HL-60/S4 treated with retinoic acid at 250 ng/mL for 4 days and 3 days (cell line): ENCODE results near the gene SP2.
"Not testable (repeated sequence)": the region's sequence is repeated elsewhere in the genome, so short reads cannot be mapped to it uniquely, and the experiment has no call there.

Source experiments
- in situ Hi-C: fragments of 300-500 bp; cut with MboI; formaldehyde crosslinking; loops from 2 replicates; pipeline ENCODE4 v1.7.0; 2022; ENCODE audit warnings: low sequenced_read_pairs

The SP2 gene

DNA sequence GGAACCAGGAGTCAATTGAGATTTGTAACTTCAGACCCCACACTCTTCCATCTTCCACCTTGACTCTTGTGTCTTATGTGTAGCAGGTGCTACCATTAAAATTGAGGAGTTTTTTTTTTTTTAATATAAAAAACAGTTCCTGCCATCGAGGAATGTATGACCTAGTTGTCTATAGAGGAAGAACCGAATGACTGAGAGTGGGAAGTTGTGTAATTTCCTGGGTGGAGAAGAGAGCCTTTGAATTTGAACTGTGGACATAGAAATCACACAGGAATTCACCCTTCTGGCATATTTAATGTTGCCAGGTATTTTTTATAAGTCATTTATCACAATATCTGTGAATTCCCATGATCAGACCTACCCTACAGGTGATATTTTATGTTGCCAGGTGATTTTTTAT, 22.0 kb downstream of the SP2 start:
- in situ Hi-C loops = no loop called here

- in situ Hi-C loops = no loop called here
Measured at GRCh38 chr17:47918991-47919390, 23.0 kb downstream of the SP2 start.

DNA sequence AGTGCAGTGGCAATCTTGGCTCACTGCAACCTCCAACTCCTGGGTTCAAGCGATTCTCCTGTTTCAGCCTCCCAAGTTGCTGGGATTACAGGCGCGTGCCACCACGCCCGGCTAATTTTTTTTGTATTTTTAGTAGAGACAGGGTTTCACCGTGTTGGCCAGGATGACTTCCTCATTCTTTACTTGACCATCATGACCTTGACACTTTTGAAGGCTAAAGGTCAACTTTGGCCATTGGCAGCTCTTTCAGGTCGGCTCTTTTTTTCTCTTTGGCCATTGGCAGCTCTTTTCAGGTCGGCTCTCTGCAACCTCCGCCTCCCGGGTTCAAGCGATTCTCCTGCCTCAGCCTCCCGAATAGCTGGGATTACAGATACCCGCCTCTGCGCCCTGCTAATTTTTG, 23.9 kb downstream of the SP2 start:
- in situ Hi-C loops = not testable (repeated sequence)

- in situ Hi-C loops = no loop called here
Measured at GRCh38 chr17:47924785-47925677, 29.0 kb downstream of the SP2 start.

GRCh38 chr17:47925678-47925988, 29.6 kb downstream of the SP2 start:
- in situ Hi-C loops = no loop called here

DNA sequence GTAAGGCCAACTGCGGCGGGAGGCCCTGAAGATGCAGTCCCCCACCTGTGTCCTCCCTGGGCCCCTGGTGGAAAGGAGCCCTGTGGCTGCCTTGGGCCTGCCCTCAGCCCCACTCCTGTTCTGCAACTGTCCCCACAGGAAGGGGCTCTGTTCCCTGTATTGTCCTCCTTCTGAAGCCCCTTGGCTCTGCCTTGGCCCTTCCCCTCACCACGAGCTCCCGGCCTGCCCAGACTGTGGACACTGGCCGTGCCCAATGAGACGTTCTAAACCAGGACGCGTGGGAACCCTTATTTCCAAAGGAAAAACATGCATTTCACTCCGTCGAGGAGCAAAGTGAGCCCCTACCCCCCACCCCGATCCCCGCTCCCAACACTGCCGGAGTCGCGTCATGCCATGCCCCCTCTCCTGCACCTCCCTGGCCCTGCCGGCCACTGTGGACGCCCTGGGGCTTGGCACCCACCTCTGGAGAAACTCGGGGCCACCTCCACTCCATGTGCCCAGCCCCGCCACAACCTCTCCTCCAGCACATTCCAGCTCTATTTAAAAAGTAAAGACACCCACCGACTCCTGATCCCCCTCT, 31.9 kb downstream of the SP2 start:
- in situ Hi-C loops = no loop called here

DNA sequence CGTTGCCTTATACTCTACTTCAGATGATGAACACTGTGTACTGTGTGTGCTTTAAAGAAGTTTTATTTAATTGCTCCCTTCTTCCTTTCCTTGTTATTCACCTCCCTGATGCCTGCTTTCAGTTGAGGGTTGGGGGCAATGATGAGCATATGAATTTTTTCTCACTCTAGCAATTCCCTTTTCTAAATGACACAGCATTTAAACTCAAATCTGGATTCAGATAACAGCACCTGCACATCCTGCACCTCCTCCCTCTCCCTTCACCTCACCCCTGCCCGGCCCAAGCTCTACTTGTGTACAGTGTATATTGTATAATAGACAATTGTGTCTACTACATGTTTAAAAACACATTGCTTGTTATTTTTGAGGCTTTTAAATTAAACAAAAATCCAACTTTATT, 32.4 kb downstream of the SP2 start:
- in situ Hi-C loops = no loop called here

DNA sequence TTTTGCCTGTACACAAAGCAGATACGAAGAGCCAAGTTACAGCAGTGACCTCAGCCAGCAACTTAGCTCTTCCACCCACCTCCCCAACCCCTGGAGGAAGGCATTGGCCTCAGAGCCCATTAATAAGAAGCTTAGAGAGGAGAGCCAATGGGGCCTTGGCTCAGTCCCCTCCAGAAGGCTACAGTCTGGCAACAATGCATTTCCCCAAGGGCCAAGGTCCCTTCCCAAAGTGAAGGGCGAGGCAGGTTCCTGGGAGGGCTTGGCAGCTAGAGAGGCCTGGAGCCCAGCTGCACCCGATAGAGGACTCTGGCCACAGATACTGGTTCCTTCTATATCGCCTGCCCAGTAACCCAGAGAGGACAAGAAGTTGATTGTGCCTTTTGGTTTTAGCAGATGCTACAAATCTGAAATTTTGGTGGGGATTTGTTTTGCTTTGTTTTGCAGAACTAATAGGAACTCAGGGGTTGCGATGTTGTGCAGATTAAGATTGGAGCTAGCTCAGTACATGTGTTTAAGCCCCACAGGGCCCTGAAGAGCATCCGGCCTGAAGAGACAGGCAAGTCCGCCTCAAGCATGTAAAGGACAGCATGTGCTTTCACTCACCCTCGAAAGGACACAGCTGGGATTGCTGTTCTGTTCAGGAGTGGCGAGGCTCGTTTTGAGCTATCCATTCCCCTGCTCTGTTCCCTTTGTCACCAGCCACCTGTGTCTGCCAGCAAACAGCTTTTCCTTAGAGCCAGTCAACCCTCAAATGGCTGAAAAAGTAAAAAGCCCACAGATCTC, 33.4 kb downstream of the SP2 start:
- in situ Hi-C loops = no loop called here

DNA sequence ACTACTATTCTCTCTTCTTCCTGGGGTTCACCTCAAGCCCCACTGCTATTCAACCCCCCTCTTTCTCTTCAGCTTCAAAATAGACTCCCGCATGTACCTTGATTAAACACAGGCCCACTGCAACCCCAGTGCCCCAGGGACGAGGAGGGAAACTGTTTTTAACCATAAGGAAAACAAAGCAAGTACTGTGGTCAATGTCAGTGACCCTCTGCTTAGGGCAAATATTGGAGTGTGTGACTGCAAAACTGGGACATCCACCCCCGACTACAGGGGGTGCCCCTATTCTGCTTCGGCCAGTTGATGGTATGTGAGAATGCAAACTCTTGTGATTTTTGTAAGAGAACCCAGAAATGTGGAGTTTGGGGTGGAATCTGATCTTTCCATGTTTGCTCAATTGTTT, 35.8 kb downstream of the SP2 start:
- in situ Hi-C loops = no loop called here

GRCh38 chr17:47934856-47935255, 38.8 kb downstream of the SP2 start:
- in situ Hi-C loops = no loop called here

DNA sequence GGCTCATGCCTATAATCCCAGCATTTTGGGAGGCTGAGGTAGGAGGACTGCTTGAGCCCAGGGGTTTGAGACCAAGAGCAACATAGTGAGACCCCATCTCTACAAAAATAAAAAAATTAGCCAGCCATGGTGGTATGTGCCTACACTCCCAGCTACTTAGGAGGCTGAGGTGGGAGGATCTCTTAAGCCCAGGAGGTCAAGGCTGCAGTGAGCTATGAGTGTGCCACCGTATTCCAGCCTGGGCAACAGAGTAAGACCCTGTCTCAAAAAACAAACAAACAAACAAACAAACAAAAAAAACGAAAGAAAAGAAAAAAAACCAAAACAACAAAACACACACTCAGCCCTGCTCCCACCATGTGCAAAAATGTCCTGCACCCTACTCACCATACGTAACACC, 39.4 kb downstream of the SP2 start:
- in situ Hi-C loops = not testable (repeated sequence)

DNA sequence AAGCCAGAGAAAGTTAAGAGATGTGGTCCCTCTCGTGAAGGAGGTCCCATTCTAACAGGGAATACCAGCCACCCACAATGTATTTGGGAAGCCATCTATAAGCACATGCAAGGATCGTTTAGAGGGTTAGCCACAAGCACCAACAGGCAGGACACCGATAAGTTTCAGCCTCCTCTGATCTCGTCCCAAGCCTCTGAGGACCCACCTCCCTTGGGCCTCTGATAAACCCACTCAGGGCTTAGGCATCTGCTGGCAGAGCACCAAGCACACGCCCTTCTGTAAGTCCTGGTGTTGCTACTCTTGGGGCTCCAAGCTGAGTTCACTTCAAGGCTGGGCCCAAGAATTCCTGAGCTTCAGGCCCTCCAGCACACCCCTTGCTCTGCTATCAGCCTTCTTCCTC, 39.9 kb downstream of the SP2 start:
- in situ Hi-C loops = no loop called here

DNA sequence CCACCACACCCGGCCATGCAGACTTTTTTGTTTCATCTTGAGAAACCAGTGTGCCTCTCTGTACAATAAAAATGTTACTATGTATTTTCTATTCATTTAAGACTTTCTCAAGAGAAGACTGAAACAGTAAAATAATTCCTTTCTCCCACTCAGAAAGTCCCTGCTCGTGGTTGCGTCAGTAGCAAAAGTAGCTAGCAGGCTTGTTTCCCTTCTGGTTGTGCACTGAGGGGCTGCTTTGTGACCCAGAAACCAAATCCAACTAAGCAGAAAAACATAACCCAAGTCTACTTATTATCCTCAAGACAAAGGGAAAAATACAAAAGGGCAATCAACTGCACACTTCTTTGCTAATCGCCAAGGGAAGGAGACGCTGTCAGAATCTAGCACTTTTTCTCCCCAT, 41.9 kb downstream of the SP2 start:
- in situ Hi-C loops = no loop called here

- in situ Hi-C loops = no loop called here
Measured at GRCh38 chr17:47941246-47942095, 45.4 kb downstream of the SP2 start, which contains the start of gene PNPO. TSS of gene PNPO (plus strand) at chr17:47941571. CDS start at chr17:47941676, 105 bp downstream.

GRCh38 chr17:47942096-47942510, 46.1 kb downstream of the SP2 start:
- in situ Hi-C loops = no loop called here

DNA sequence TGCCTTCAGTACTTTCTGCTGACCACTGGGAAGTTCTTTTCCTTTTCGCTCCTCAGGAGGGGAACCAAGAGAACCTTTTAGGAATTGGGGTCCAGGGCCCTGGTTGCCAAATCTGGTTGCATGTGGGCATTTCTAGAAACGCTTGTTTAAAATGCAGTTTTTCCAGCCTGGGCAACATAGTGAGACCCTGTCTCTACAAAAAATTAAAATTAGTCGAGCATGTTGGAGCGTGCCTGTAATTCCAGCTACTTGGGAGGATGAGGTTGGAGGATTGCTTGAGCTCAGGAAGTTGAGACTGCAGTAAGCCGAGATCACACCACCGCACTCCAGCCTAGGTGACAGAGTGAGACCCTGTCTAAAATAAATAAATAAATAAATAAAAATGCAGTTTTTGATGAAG, 46.5 kb downstream of the SP2 start:
- in situ Hi-C loops = no loop called here

- in situ Hi-C loops = no loop called here
Measured at GRCh38 chr17:47945080-47945479, 49.0 kb downstream of the SP2 start.

- in situ Hi-C loops = no loop called here
Measured at GRCh38 chr17:47945529-47946508, 49.8 kb downstream of the SP2 start.

- in situ Hi-C loops = no loop called here
Measured at GRCh38 chr17:47946516-47946915, 50.5 kb downstream of the SP2 start.

- in situ Hi-C loops = no loop called here
Measured at GRCh38 chr17:47946929-47947397, 50.9 kb downstream of the SP2 start.
